SH-SY5Y (cell line): ENCODE results near the gene ASL.

ENCODE experiments used
- GATA2 ChIP-seq: IDR thresholded peaks from 2 replicates; pipeline ENCODE4 v1.6.1; 2011; ENCODE audit warnings: mild to moderate bottlenecking, low read depth, low read length
- GATA3 ChIP-seq: IDR thresholded peaks from 2 replicates; pipeline ENCODE4 v1.6.1; 2011; ENCODE audit warnings: low read depth, mild to moderate bottlenecking, low read length, moderate library complexity

DNA sequence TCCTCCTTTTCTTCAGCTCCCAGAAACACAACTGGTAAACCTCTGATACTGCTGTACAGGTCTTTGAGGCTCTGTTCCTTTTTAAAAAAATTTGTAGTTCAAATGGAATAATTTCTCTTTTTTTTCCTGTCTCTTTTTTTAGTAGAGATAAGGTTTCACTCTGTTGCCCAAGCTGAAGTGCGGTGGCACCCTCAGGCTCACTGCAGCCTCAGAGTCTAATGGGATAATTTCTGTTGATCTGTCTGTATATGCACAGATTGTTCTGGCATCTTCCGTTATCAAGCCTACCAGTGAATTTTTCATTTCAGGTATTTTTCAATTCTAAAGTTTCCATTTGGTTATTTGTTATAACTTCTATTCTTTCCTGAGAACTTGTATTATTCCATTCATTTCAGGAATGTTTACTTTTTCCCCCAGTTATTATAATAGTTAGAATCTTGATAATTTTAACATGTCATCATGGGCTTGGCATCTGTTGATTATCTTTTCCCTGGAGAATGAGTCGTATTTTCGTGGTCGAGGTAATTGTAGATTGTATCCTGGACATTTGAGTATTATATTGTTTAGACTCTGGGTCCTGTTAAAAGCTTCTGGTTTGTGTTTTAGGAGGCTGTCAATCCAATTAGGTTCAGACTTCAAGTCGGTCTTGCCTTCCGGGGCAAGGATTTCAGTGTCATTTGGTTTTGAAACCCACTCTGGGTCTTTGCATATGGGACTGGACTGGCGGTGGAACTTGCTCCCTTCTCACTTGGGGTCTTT, 63.6 kb downstream of the ASL start:
- peak; percentile 86 for TF ChIP-seq GATA2
- TF ChIP-seq GATA3, result peak; percentile 95
